GM13977 (cell line): Measurements from ENCODE around the gene DNASE2B.

Experiments
- DNase-seq: peaks from one replicate; pipeline ENCODE4 v3.0.0; 2012; ENCODE audit warnings: low spot score
- in situ Hi-C: fragments of 300-500 bp; cut with MboI; formaldehyde crosslinking; loops from one replicate; pipeline ENCODE4 v1.12.0; 2022; ENCODE audit warnings: low sequenced_read_pairs, low pct_unique_long_range_greater_than_20kb, mixed read lengths, inconsistent platforms; ENCODE audit not compliant: unreplicated experiment
- TF ChIP-seq, protein P1 (sequence below): IDR thresholded peaks from 2 replicates; pipeline ENCODE4 v1.5.1; 2012; ENCODE audit warnings: mild to moderate bottlenecking, control low read depth; ENCODE audit not compliant: insufficient read depth; ENCODE audit errors: extremely low read depth, missing control alignments

The DNASE2B gene

DNA sequence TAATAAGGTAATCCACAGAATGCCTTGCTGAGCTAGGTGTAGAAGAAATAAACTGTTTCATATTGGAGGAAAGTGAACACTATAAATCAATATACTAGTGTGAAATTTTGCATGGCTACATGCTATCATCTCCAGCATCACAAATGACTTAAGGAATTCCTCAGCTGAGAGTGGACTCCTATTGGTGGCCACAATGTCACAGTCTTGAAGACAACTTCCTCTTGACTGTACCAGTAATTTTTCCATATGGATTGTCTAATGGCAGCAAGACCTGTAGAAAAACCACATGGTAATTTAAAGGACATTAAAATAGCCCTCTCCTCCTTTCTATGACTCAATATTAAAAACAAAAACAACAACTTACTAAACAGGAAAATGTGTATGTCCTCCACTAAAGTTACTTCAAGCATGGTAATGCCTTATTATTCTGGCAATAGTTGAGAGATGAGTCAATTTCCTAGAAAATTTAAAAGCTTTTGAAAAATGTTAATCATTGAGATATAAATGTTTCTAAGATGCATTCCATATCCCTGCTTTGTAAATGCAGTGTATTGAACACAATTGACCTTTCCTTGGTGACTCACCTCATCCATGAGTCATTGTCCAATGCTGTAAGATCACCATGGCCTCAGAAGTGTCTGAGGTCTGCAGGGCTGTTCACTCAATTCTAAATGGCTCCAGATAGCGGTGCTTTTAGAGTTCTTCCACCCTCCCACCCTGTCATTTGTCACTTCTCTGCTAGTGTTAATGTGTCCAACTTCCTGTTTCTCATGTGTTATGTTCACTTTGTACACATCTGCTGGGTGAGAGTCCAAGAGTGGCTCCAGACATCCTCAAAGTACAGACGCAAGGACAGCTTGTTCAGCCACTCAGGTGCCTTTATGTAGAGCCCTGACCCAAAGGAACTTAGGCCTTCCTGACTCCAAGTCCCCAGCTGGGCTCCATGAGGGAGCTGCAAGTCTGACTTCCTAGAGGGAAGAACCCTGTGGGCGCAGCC is 32.8 kb upstream of the DNASE2B start:
- in situ Hi-C loops, result no loop called here
- TF ChIP-seq, protein P1, sequence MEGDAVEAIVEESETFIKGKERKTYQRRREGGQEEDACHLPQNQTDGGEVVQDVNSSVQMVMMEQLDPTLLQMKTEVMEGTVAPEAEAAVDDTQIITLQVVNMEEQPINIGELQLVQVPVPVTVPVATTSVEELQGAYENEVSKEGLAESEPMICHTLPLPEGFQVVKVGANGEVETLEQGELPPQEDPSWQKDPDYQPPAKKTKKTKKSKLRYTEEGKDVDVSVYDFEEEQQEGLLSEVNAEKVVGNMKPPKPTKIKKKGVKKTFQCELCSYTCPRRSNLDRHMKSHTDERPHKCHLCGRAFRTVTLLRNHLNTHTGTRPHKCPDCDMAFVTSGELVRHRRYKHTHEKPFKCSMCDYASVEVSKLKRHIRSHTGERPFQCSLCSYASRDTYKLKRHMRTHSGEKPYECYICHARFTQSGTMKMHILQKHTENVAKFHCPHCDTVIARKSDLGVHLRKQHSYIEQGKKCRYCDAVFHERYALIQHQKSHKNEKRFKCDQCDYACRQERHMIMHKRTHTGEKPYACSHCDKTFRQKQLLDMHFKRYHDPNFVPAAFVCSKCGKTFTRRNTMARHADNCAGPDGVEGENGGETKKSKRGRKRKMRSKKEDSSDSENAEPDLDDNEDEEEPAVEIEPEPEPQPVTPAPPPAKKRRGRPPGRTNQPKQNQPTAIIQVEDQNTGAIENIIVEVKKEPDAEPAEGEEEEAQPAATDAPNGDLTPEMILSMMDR, result no peak
- no peak for DNase-seq

GRCh38 chr1:84366786-84367185 is 31.5 kb upstream of the DNASE2B start:
- TF ChIP-seq, protein P1, result no peak
- in situ Hi-C loops, result no loop called here
- DNase-seq, result no peak

GRCh38 chr1:84367219-84367618 is 31.1 kb upstream of the DNASE2B start:
- TF ChIP-seq, protein P1, result no peak
- in situ Hi-C loops, result no loop called here
- no peak for DNase-seq

DNA sequence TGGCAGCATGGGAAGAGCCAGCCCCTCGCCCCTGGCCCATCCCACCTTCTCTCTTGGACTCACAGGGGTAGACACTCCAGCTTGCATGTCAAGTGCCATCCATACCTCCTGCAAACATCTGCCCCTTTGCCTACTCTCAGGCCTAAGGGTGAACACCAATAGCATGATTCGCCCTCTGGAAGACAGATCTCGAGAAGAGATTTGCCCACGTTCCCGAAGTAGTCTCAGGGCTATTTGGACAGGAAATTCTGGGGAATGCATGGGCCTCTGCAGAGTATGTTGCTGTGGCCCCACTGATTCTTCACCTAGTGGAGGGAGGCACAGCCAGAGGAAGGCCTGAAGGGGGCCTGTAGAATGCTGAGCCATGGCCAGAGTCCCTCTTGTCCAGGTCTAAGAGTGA is 29.8 kb upstream of the DNASE2B start:
- in situ Hi-C loops, result no loop called here
- no peak for DNase-seq
- TF ChIP-seq, protein P1, result no peak

GRCh38 chr1:84370266-84370665 is 28.0 kb upstream of the DNASE2B start:
- TF ChIP-seq, protein P1, result no peak
- no peak for DNase-seq
- in situ Hi-C loops, result no loop called here

GRCh38 chr1:84370831-84371394 is 27.4 kb upstream of the DNASE2B start:
- TF ChIP-seq, protein P1, result no peak
- no peak for DNase-seq
- in situ Hi-C loops, result no loop called here
